Measurements from ENCODE around the gene PROP1. TPM values are rescaled to one million over a fixed set of nuclear protein-coding genes. Genes with fewer than 3 reads are reported as not detected.
A peak's percentile ranks its signal among the peaks of the same experiment; 100 is the strongest.

PROP1 gene
- polyA plus RNA-seq, 1 donor (not counting 4 experiments of a cell fraction or from before 2014, with no cell fraction given), result not detected

DNA sequence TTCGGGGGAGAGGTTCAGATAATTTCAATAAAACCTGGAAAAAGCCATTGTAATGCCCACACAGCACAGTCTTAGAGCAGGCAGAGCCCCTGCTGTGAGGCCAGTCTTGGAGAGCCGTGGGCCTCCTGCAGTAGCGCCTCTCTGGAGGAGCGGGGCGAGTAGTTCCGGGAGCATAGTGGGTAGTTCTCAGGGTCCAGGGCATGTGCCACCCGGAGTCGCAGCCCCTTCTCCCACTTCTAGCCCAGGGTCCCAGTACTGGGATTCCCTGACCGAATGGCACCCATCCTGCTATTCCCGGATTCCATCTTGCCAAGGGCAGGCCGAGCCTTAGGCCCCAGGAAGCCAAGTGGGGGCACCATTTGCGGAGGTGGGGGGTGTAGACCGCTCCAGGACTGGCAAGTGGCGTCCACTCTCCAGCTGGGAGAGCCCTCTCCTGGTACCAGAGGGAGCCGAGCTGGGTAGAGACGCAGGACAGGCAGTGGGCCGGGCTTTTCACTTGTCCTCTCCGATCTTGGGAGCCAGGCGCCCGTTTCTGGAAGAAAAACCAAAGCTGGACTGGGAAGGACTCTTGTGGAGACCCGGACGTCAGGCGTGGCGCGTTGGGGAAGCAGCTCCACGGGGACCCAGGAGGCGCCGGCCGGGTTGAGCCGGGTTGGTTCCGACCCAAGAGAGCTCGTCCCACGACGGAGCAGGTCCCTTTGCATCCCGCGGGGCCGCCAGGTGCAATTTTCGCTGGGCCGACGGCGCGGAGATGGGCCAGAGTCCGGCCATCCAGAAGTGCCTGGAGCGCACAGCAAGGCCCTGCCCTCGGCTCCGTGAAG, 12.1 kb downstream of the PROP1 start:
- H2AFZ ChIP-seq (ENCODE audit: control insufficient read depth, low read length), result no peak overlapping the region
- no peaks in the 10 kb centered on the region for H3K9me1 ChIP-seq (ENCODE audit: control insufficient read depth, extremely low read depth, insufficient read depth, low read length)
- no peaks in the 10 kb centered on the region for H3K36me3 ChIP-seq (ENCODE audit: control insufficient read depth in 2 of 2, extremely low read depth in 1 of 2, insufficient read depth in 2 of 2, low read length in 2 of 2)
- H4K20me1 ChIP-seq (ENCODE audit: control insufficient read depth, extremely low read depth, insufficient read depth, low read length), result no peaks in the 10 kb centered on the region
- H3K9ac ChIP-seq (ENCODE audit: control insufficient read depth, extremely low read depth, insufficient read depth, low read length), result no peak overlapping the region
- H3K27me3 ChIP-seq (ENCODE audit: control insufficient read depth, extremely low read depth, insufficient read depth, low read length), result peaks cover 54% of the 10 kb centered on the region
- H3K27ac ChIP-seq (ENCODE audit: control insufficient read depth, insufficient read depth, low read length), result no peak overlapping the region
- H3K9me3 ChIP-seq (ENCODE audit: control insufficient read depth, low read depth, low read length), result peaks cover 4% of the 10 kb centered on the region
- dilution Hi-C loops (cut with MboI; ENCODE audit: extremely low pct_ligation_motif_present, low sequenced_read_pairs), result no loop called here
- no peak for TF ChIP-seq EZH2 (IDR thresholded peaks at IDR 0.05; ENCODE audit: low read length)
- TF ChIP-seq, protein P1, sequence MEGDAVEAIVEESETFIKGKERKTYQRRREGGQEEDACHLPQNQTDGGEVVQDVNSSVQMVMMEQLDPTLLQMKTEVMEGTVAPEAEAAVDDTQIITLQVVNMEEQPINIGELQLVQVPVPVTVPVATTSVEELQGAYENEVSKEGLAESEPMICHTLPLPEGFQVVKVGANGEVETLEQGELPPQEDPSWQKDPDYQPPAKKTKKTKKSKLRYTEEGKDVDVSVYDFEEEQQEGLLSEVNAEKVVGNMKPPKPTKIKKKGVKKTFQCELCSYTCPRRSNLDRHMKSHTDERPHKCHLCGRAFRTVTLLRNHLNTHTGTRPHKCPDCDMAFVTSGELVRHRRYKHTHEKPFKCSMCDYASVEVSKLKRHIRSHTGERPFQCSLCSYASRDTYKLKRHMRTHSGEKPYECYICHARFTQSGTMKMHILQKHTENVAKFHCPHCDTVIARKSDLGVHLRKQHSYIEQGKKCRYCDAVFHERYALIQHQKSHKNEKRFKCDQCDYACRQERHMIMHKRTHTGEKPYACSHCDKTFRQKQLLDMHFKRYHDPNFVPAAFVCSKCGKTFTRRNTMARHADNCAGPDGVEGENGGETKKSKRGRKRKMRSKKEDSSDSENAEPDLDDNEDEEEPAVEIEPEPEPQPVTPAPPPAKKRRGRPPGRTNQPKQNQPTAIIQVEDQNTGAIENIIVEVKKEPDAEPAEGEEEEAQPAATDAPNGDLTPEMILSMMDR (optimal IDR thresholded peaks at IDR 0.05 in 1 of 3, IDR thresholded peaks at IDR 0.05 in 1 of 3, conservative IDR thresholded peaks at IDR 0.05 in 1 of 3; ENCODE audit: extremely low read depth in 1 of 3, insufficient read depth in 2 of 3, low read length in 3 of 3), result no peak
- FAIRE-seq (no peak), DNase-seq (ENCODE audit: low read depth, low spot score) (no peak)
- H3K4me3 ChIP-seq (ENCODE audit: control insufficient read depth in 2 of 3, extremely low read depth in 1 of 3, insufficient read depth in 2 of 3, low read depth in 1 of 3, low read length in 3 of 3), result no peak overlapping the region
- H3K79me2 ChIP-seq (ENCODE audit: control insufficient read depth, insufficient read depth, low read length), result no peaks in the 10 kb centered on the region
- peak overlapping the region; percentile 35 for H3K4me2 ChIP-seq (ENCODE audit: control insufficient read depth, extremely low read depth, insufficient read depth, low read depth, low read length)
- H3K4me1 ChIP-seq (ENCODE audit: control insufficient read depth, extremely low read depth, insufficient read depth, low read length), result no peaks in the 10 kb centered on the region

DNA sequence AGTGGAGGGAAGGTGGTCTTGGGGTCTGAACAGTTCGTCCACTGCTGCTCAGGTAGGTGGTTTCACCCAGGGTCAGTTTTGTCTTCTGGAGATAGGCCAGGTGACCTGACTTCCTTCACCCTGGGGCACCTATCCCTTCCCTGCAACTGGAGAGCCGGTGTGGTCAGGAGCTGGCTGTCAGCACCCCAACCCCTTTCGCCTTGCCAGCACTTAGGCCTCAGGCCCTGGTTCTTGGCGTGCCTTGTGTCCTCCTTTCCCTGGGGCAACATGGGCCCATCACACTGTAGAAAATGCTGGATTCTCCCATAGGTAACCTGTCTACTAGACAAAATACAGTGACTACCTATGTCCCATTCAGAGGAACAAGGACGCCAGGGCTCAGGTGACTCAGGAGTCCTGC, 13.1 kb downstream of the PROP1 start:
- no peak overlapping the region for H3K9ac ChIP-seq (ENCODE audit: control insufficient read depth, extremely low read depth, insufficient read depth, low read length)
- H3K9me3 ChIP-seq (ENCODE audit: control insufficient read depth, low read depth, low read length), result peaks cover 4% of the 10 kb centered on the region
- no peak overlapping the region for H3K27ac ChIP-seq (ENCODE audit: control insufficient read depth, insufficient read depth, low read length)
- no peaks in the 10 kb centered on the region for H3K79me2 ChIP-seq (ENCODE audit: control insufficient read depth, insufficient read depth, low read length)
- H2AFZ ChIP-seq (ENCODE audit: control insufficient read depth, low read length), result no peak overlapping the region
- DNase-seq (ENCODE audit: low read depth, low spot score), result no peak
- FAIRE-seq, result no peak
- no peaks in the 10 kb centered on the region for H4K20me1 ChIP-seq (ENCODE audit: control insufficient read depth, extremely low read depth, insufficient read depth, low read length)
- no peaks in the 10 kb centered on the region for H3K4me1 ChIP-seq (ENCODE audit: control insufficient read depth, extremely low read depth, insufficient read depth, low read length)
- TF ChIP-seq, protein P1 (optimal IDR thresholded peaks at IDR 0.05 in 1 of 3, IDR thresholded peaks at IDR 0.05 in 1 of 3, conservative IDR thresholded peaks at IDR 0.05 in 1 of 3; ENCODE audit: extremely low read depth in 1 of 3, insufficient read depth in 2 of 3, low read length in 3 of 3), result no peak
- no peak for TF ChIP-seq EZH2 (IDR thresholded peaks at IDR 0.05; ENCODE audit: low read length)
- H3K36me3 ChIP-seq (ENCODE audit: control insufficient read depth in 2 of 2, extremely low read depth in 1 of 2, insufficient read depth in 2 of 2, low read length in 2 of 2), result no peaks in the 10 kb centered on the region
- dilution Hi-C loops (cut with MboI; ENCODE audit: extremely low pct_ligation_motif_present, low sequenced_read_pairs), result no loop called here
- H3K4me2 ChIP-seq (ENCODE audit: control insufficient read depth, extremely low read depth, insufficient read depth, low read depth, low read length), result no peak overlapping the region
- peaks cover 54% of the 10 kb centered on the region for H3K27me3 ChIP-seq (ENCODE audit: control insufficient read depth, extremely low read depth, insufficient read depth, low read length)
- H3K4me3 ChIP-seq (ENCODE audit: control insufficient read depth in 2 of 3, extremely low read depth in 1 of 3, insufficient read depth in 2 of 3, low read depth in 1 of 3, low read length in 3 of 3), result no peak overlapping the region
- H3K9me1 ChIP-seq (ENCODE audit: control insufficient read depth, extremely low read depth, insufficient read depth, low read length), result no peaks in the 10 kb centered on the region
